ENCODE results near the gene EFEMP2. TPM values are rescaled to one million over a fixed set of nuclear protein-coding genes. Genes with fewer than 3 reads are reported as not detected.

EFEMP2 gene
- total RNA-seq, 1 donor from 2014 or later = 9.2 TPM

DNA sequence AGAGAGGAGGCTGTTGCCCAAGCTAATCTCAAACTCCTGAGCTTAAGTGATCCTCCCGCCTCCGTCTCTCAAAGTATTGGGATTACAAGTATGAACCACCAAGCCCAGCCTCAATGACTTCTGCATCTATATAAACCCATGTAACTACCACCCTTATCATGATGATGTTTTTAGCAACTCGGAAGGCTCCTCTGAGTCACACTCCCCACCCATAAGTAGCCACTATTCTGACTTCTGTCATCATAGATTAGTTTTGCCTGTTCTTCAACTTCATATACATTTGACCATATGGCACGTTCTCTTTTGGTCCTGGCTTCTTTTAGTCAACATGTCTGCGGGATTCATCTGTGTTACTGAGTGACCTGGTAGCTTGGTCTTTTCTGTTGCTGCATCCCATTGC lies 34.0 kb upstream of the EFEMP2 start:
- Histone ChIP-seq H3K9ac (no peak overlapping the region), H3K27ac (no peak overlapping the region), H3K4me1 (no peaks in the 10 kb centered on the region), H3F3A (ENCODE audit: low read depth) (peaks cover 3% of the 10 kb centered on the region), H3K4me2 (no peak overlapping the region), H3K79me2 (ENCODE audit: low read depth) (no peaks in the 10 kb centered on the region), H3K36me3 (no peaks in the 10 kb centered on the region), H3K27me3 (peaks cover 80% of the 10 kb centered on the region), H3K4me3 (no peak overlapping the region), H2AFZ (replicated peaks) (no peak overlapping the region), H3K9me3 (ENCODE audit: low read depth) (no peaks in the 10 kb centered on the region), H4K20me1 (ENCODE audit: low read depth) (no peaks in the 10 kb centered on the region)
- no peak overlapping the region for H3K27ac Mint-ChIP-seq
- no peak for DNase-seq (ENCODE audit: low spot score)
- no peaks in the 10 kb centered on the region for H3K36me3 Mint-ChIP-seq
- TF ChIP-seq EZH2phosphoT487 (IDR thresholded peaks at IDR 0.05) (no peak), EZH2 (IDR thresholded peaks at IDR 0.05) (no peak)
- TF ChIP-seq, protein P1, sequence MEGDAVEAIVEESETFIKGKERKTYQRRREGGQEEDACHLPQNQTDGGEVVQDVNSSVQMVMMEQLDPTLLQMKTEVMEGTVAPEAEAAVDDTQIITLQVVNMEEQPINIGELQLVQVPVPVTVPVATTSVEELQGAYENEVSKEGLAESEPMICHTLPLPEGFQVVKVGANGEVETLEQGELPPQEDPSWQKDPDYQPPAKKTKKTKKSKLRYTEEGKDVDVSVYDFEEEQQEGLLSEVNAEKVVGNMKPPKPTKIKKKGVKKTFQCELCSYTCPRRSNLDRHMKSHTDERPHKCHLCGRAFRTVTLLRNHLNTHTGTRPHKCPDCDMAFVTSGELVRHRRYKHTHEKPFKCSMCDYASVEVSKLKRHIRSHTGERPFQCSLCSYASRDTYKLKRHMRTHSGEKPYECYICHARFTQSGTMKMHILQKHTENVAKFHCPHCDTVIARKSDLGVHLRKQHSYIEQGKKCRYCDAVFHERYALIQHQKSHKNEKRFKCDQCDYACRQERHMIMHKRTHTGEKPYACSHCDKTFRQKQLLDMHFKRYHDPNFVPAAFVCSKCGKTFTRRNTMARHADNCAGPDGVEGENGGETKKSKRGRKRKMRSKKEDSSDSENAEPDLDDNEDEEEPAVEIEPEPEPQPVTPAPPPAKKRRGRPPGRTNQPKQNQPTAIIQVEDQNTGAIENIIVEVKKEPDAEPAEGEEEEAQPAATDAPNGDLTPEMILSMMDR (IDR thresholded peaks at IDR 0.05) = no peak
- H3K27me3 Mint-ChIP-seq (ENCODE audit: insufficient read depth, low read depth) = peaks cover 15% of the 10 kb centered on the region
- peaks cover 25% of the 10 kb centered on the region for H3K4me1 Mint-ChIP-seq
- no peak overlapping the region for H3K4me3 Mint-ChIP-seq
- H3K9me3 Mint-ChIP-seq = no peaks in the 10 kb centered on the region

DNA sequence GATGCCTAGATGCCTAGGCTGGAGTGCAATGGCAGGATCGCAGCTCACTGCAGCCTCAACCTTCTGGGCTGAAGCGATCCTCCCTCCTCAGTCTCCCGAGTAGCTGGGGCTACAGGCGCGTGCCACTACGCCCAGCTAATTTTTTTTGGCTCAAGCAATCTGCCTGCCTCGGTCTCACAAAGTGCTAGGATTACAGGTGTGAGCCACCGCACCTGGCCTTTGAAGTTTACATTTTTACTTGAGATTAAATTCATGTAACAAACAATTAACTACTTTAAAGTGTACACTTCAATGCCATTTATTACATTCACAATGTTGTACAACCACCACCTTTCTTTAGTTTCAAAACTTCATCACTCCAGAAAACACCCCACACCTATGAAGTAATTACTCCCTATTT lies 31.1 kb upstream of the EFEMP2 start:
- Histone ChIP-seq H3K27ac (no peak overlapping the region), H3K79me2 (ENCODE audit: low read depth) (no peaks in the 10 kb centered on the region), H4K20me1 (ENCODE audit: low read depth) (no peaks in the 10 kb centered on the region), H3K36me3 (no peaks in the 10 kb centered on the region), H3K4me1 (peaks cover 5% of the 10 kb centered on the region), H3K4me2 (no peak overlapping the region), H3K9me3 (ENCODE audit: low read depth) (no peaks in the 10 kb centered on the region), H3K4me3 (no peak overlapping the region), H2AFZ (replicated peaks) (no peak overlapping the region), H3K9ac (no peak overlapping the region), H3F3A (ENCODE audit: low read depth) (peaks cover 9% of the 10 kb centered on the region), H3K27me3 (peaks cover 100% of the 10 kb centered on the region)
- no peak for DNase-seq (ENCODE audit: low spot score)
- Mint-ChIP-seq H3K27me3 (ENCODE audit: insufficient read depth, low read depth) (peaks cover 29% of the 10 kb centered on the region), H3K4me3 (no peak overlapping the region), H3K4me1 (peaks cover 19% of the 10 kb centered on the region), H3K27ac (no peak overlapping the region), H3K9me3 (no peaks in the 10 kb centered on the region), H3K36me3 (no peaks in the 10 kb centered on the region)
- TF ChIP-seq EZH2phosphoT487 (IDR thresholded peaks at IDR 0.05) (no peak), EZH2 (IDR thresholded peaks at IDR 0.05) (no peak)
- TF ChIP-seq, protein P1 (IDR thresholded peaks at IDR 0.05) = no peak

DNA sequence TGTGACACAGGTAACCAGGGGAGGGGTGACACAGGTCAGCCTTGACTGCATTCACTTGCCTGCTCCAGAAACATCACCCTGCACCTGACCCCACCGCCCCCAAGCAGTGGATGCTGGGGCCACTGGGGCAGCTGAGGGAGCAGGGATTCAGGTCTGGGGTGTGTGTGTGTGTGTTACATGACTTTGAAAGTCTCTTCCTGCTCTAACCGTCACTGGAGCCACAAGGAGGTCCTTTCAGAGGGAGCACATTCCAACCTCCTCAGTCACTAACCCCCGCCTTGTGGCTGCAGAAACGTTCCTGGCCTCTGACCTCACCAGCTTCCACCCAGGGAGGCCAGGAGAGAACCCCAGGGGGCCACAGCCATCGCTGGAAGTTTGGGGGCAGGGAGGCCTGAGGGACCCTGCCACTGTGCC lies 30.5 kb upstream of the EFEMP2 start:
- H3K27me3 ChIP-seq = peaks cover 100% of the 10 kb centered on the region

More for the DNA sequence above, 30.5 kb upstream of the EFEMP2 start:
- Mint-ChIP-seq H3K9me3 (no peaks in the 10 kb centered on the region), H3K36me3 (no peaks in the 10 kb centered on the region), H3K4me1 (peaks cover 20% of the 10 kb centered on the region), H3K27me3 (ENCODE audit: insufficient read depth, low read depth) (peaks cover 35% of the 10 kb centered on the region), H3K4me3 (no peak overlapping the region), H3K27ac (no peak overlapping the region)
- Histone ChIP-seq H3K9ac (no peak overlapping the region), H3K9me3 (ENCODE audit: low read depth) (no peaks in the 10 kb centered on the region), H3K27ac (no peak overlapping the region), H2AFZ (replicated peaks) (no peak overlapping the region), H3F3A (ENCODE audit: low read depth) (peaks cover 13% of the 10 kb centered on the region), H3K4me1 (peaks cover 5% of the 10 kb centered on the region), H3K4me3 (no peak overlapping the region), H3K79me2 (ENCODE audit: low read depth) (no peaks in the 10 kb centered on the region), H3K36me3 (no peaks in the 10 kb centered on the region), H4K20me1 (ENCODE audit: low read depth) (no peaks in the 10 kb centered on the region), H3K4me2 (no peak overlapping the region)
- TF ChIP-seq EZH2phosphoT487 (IDR thresholded peaks at IDR 0.05) (no peak), EZH2 (IDR thresholded peaks at IDR 0.05) (no peak)
- TF ChIP-seq, protein P1 (IDR thresholded peaks at IDR 0.05) = no peak
- peak; percentile 28 for DNase-seq (ENCODE audit: low spot score)

All from neural progenitor cell (in vitro differentiated cells).